Measurements from ENCODE around the gene MTURN.

DNA sequence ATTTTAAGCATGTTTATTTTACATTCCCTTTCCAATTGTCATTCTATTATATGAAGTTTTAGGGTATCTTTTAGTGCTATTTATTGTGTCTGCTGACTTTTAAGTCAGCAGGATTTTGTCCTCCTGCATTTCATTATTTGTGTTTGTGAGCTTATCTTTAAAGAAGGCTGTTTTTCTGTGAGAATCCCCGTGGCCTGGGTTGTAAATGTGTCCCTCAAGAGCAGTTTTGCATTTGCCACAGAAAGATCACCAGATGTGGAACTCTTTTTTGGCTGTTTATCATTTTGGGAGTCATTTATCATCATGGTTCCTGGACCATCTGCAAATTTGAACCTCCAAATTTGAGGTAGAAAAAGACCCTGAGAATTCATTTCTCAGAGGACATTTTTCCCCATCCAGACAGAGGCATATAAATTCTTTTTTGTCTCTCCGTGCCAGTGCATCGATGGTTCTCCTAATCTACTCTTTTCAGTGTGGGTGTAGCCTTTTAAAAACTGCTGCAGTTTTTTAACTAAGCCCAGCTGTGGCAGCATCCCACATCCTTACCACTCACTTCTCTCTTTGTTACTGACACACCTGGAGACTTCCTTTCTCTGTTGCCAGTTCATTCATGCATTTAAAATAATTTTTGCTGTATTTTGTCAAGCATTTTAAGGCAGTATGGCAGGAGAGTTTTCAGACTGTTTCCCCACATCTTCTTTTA, 20.1 kb upstream of the MTURN start:
- TF ChIP-seq, protein P1, sequence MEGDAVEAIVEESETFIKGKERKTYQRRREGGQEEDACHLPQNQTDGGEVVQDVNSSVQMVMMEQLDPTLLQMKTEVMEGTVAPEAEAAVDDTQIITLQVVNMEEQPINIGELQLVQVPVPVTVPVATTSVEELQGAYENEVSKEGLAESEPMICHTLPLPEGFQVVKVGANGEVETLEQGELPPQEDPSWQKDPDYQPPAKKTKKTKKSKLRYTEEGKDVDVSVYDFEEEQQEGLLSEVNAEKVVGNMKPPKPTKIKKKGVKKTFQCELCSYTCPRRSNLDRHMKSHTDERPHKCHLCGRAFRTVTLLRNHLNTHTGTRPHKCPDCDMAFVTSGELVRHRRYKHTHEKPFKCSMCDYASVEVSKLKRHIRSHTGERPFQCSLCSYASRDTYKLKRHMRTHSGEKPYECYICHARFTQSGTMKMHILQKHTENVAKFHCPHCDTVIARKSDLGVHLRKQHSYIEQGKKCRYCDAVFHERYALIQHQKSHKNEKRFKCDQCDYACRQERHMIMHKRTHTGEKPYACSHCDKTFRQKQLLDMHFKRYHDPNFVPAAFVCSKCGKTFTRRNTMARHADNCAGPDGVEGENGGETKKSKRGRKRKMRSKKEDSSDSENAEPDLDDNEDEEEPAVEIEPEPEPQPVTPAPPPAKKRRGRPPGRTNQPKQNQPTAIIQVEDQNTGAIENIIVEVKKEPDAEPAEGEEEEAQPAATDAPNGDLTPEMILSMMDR (IDR thresholded peaks at IDR 0.05) = no peak
- no peak for TF ChIP-seq POLR2A (IDR thresholded peaks at IDR 0.05)
